ENCODE measurements around the gene SDHAF1. TPM values are rescaled to one million over a fixed set of nuclear protein-coding genes. Genes with fewer than 3 reads are reported as not detected.
"Not testable (repeated sequence)": the region's sequence is repeated elsewhere in the genome, so short reads cannot be mapped to it uniquely, and the experiment has no call there.

Gene SDHAF1
- total RNA-seq, result 10 to 100 TPM; 22.2 to 22.8 TPM

GRCh38 chr19:35995048-35995993 lies at the start of gene SDHAF1:
SDHAF1 (plus strand) TSS chr19:35995188; CDS start chr19:35995275, 87 bp downstream.
- H3K27me3 Mint-ChIP-seq, result no peaks in the 10 kb centered on the region
- POLR2A ChIA-PET, result interaction anchor here (0.5 to 3.2 kb wide), 7 partner anchors 14 to 135 kb away, joined by 3 to 15 read pairs (median 4); partner anchors contain the start of genes ALKBH6, POLR2I, SYNE4 and THAP8

GRCh38 chr19:35946203-35946602 lies 48.8 kb upstream of the SDHAF1 start:
- Mint-ChIP-seq H3K27ac (no peak overlapping the region), H3K4me3 (no peak overlapping the region), H3K4me1 (peaks cover 5% of the 10 kb centered on the region), H3K27me3 (no peaks in the 10 kb centered on the region), H3K9me3 (no peaks in the 10 kb centered on the region), H3K36me3 (no peaks in the 10 kb centered on the region)
- DNase-seq, result no peak
- no peak for ATAC-seq (ENCODE audit: low read depth)
- POLR2A ChIA-PET, result interaction anchor here (1.2 kb wide), 1 partner anchor 7 kb away, joined by 4 read pairs; no protein-coding TSS in a partner anchor

More at GRCh38 chr19:35995048-35995993, at the start of gene SDHAF1:
- ATAC-seq (ENCODE audit: low read depth), result peak; percentile 84
- Mint-ChIP-seq H3K27ac (peak within 1 kb of the TSS; percentile 95), H3K36me3 (peaks cover 12% of the 10 kb centered on the region), H3K4me3 (peak within 1 kb of the TSS; percentile 94), H3K9me3 (no peaks in the 10 kb centered on the region), H3K4me1 (peaks cover 24% of the 10 kb centered on the region)
- peak; percentile 92 for DNase-seq

- Mint-ChIP-seq H3K4me3 (no peak overlapping the region), H3K9me3 (no peaks in the 10 kb centered on the region), H3K27ac (peak overlapping the region; percentile 26), H3K36me3 (peaks cover 3% of the 10 kb centered on the region), H3K27me3 (no peaks in the 10 kb centered on the region), H3K4me1 (peaks cover 21% of the 10 kb centered on the region)
- POLR2A ChIA-PET, result interaction anchor here (0.7 kb wide), 1 partner anchor 42 kb away, joined by 3 read pairs; no protein-coding TSS in a partner anchor
- no peak for DNase-seq
- ATAC-seq (ENCODE audit: low read depth), result no peak
Observed at GRCh38 chr19:35949131-35949530, 45.9 kb upstream of the SDHAF1 start.

- Mint-ChIP-seq H3K4me1 (peaks cover 25% of the 10 kb centered on the region), H3K4me3 (no peak overlapping the region), H3K36me3 (peaks cover 3% of the 10 kb centered on the region), H3K27me3 (peaks cover 21% of the 10 kb centered on the region), H3K27ac (no peak overlapping the region), H3K9me3 (no peaks in the 10 kb centered on the region)
- DNase-seq, result no peak
- POLR2A ChIA-PET, result interaction anchor here (0.9 kb wide), 1 partner anchor 58 kb away, joined by 4 read pairs; the partner anchor contains the start of gene ALKBH6
- no peak for ATAC-seq (ENCODE audit: low read depth)
Observed at GRCh38 chr19:35955881-35956634, 38.9 kb upstream of the SDHAF1 start.

- H3K36me3 Mint-ChIP-seq; H3K4me3 Mint-ChIP-seq; H3K9me3 Mint-ChIP-seq; H3K27ac Mint-ChIP-seq; ATAC-seq (ENCODE audit: low read depth); DNase-seq: not testable (repeated sequence)
- Mint-ChIP-seq H3K4me1 (peaks cover 24% of the 10 kb centered on the region), H3K27me3 (peaks cover 23% of the 10 kb centered on the region)
- POLR2A ChIA-PET, result interaction anchor here (0.6 kb wide), 2 partner anchors 57 to 1061 kb away, joined by 4 read pairs; no protein-coding TSS in a partner anchor
Observed at GRCh38 chr19:35957411-35957810, 37.6 kb upstream of the SDHAF1 start.

- no peak overlapping the region for H3K27ac Mint-ChIP-seq
- peaks cover 13% of the 10 kb centered on the region for H3K4me1 Mint-ChIP-seq
- H3K4me3 Mint-ChIP-seq, result peak overlapping the region; percentile 72
- H3K9me3 Mint-ChIP-seq, result no peaks in the 10 kb centered on the region
- POLR2A ChIA-PET, result interaction anchor here (0.7 to 1.3 kb wide), 6 partner anchors 21 to 311 kb away, joined by 3 to 5 read pairs (median 3); partner anchors contain the start of genes ALKBH6, COX6B1, SYNE4 and THAP8
- DNase-seq (no peak), ATAC-seq (ENCODE audit: low read depth) (no peak)
- peaks cover 25% of the 10 kb centered on the region for H3K27me3 Mint-ChIP-seq
- peaks cover 1% of the 10 kb centered on the region for H3K36me3 Mint-ChIP-seq
Observed at GRCh38 chr19:35958660-35959039, 36.3 kb upstream of the SDHAF1 start.

GRCh38 chr19:35959040-35959967 lies 35.7 kb upstream of the SDHAF1 start:
- ATAC-seq (ENCODE audit: low read depth) (peak; percentile 91), DNase-seq (peak; percentile 75)
- Mint-ChIP-seq H3K36me3 (no peaks in the 10 kb centered on the region), H3K27me3 (peaks cover 25% of the 10 kb centered on the region), H3K4me3 (peak overlapping the region; percentile 47), H3K27ac (no peak overlapping the region), H3K9me3 (no peaks in the 10 kb centered on the region), H3K4me1 (peaks cover 7% of the 10 kb centered on the region)
- POLR2A ChIA-PET, result interaction anchor here (1.0 to 1.3 kb wide), 4 partner anchors 55 to 312 kb away, joined by 3 to 4 read pairs (median 3); partner anchors contain the start of genes ALKBH6, COX6B1 and THAP8

GRCh38 chr19:35959968-35960320 lies 35.0 kb upstream of the SDHAF1 start:
- no peak for ATAC-seq (ENCODE audit: low read depth)
- POLR2A ChIA-PET, result interaction anchor here (1.3 kb wide), 1 partner anchor 54 kb away, joined by 4 read pairs; the partner anchor contains the start of gene ALKBH6
- H3K4me3 Mint-ChIP-seq, result no peak overlapping the region
- no peak for DNase-seq
- no peaks in the 10 kb centered on the region for H3K36me3 Mint-ChIP-seq
- H3K9me3 Mint-ChIP-seq, result no peaks in the 10 kb centered on the region
- H3K4me1 Mint-ChIP-seq, result peaks cover 6% of the 10 kb centered on the region
- H3K27ac Mint-ChIP-seq, result no peak overlapping the region
- H3K27me3 Mint-ChIP-seq, result peaks cover 25% of the 10 kb centered on the region

GRCh38 chr19:35960432-35960972 lies 34.5 kb upstream of the SDHAF1 start:
- no peak overlapping the region for H3K4me3 Mint-ChIP-seq
- DNase-seq (no peak), ATAC-seq (ENCODE audit: low read depth) (no peak)
- H3K27me3 Mint-ChIP-seq, result peaks cover 25% of the 10 kb centered on the region
- no peaks in the 10 kb centered on the region for H3K36me3 Mint-ChIP-seq
- peaks cover 4% of the 10 kb centered on the region for H3K4me1 Mint-ChIP-seq
- no peak overlapping the region for H3K27ac Mint-ChIP-seq
- H3K9me3 Mint-ChIP-seq, result no peaks in the 10 kb centered on the region
- POLR2A ChIA-PET, result no interaction called here

GRCh38 chr19:35963514-35963913 lies 31.5 kb upstream of the SDHAF1 start:
- peaks cover 17% of the 10 kb centered on the region for H3K27me3 Mint-ChIP-seq
- no peak overlapping the region for H3K27ac Mint-ChIP-seq
- ATAC-seq (ENCODE audit: low read depth) (no peak), DNase-seq (peak; percentile 63)
- H3K9me3 Mint-ChIP-seq, result no peaks in the 10 kb centered on the region
- H3K4me3 Mint-ChIP-seq, result no peak overlapping the region
- POLR2A ChIA-PET, result no interaction called here
- peaks cover 5% of the 10 kb centered on the region for H3K4me1 Mint-ChIP-seq
- H3K36me3 Mint-ChIP-seq, result no peaks in the 10 kb centered on the region

GRCh38 chr19:35966771-35967170 lies 28.2 kb upstream of the SDHAF1 start:
- Mint-ChIP-seq H3K9me3 (no peaks in the 10 kb centered on the region), H3K27me3 (peaks cover 4% of the 10 kb centered on the region), H3K27ac (no peak overlapping the region), H3K4me1 (peaks cover 4% of the 10 kb centered on the region), H3K4me3 (no peak overlapping the region), H3K36me3 (no peaks in the 10 kb centered on the region)
- DNase-seq (no peak), ATAC-seq (ENCODE audit: low read depth) (no peak)
- POLR2A ChIA-PET, result interaction anchor here (0.6 kb wide), 1 partner anchor 132 kb away, joined by 3 read pairs; no protein-coding TSS in a partner anchor

GRCh38 chr19:35973487-35973886 lies 21.5 kb upstream of the SDHAF1 start:
- H3K9me3 Mint-ChIP-seq, result no peaks in the 10 kb centered on the region
- H3K4me1 Mint-ChIP-seq, result peaks cover 2% of the 10 kb centered on the region
- peaks cover 10% of the 10 kb centered on the region for H3K27me3 Mint-ChIP-seq
- POLR2A ChIA-PET, result no interaction called here
- no peaks in the 10 kb centered on the region for H3K36me3 Mint-ChIP-seq
- DNase-seq, result no peak
- H3K27ac Mint-ChIP-seq, result no peak overlapping the region
- no peak for ATAC-seq (ENCODE audit: low read depth)
- H3K4me3 Mint-ChIP-seq, result no peak overlapping the region

Measured in activated naive CD8-positive, alpha-beta T cell treated with anti-CD3 and anti-CD28 coated beads, Interleukin-2, amount 10 ng/mL, durations not matched to agents 7 days and 5 days (primary cell).